Loucy (cell line): Measurements from ENCODE around the gene VTCN1.

ENCODE experiments used
- H2AFZ ChIP-seq: fragments of 200-600 bp; sonication (generic); 2 replicates; pipeline ENCODE4 v1.6.0; 2016; ENCODE audit warnings: antibody characterized with exemption, mild to moderate bottlenecking, low read length, moderate library complexity
- H3F3A ChIP-seq: fragments of 200-600 bp; 2 replicates; pipeline ENCODE4 v1.6.0; 2016; ENCODE audit warnings: antibody characterized with exemption, low read depth, mild to moderate bottlenecking
- H3K27me3 ChIP-seq: fragments of 200-600 bp; sonication (generic); 2 replicates; pipeline ENCODE4 v1.6.1; 2014; ENCODE audit warnings: low read length, mild to moderate bottlenecking; ENCODE audit not compliant: insufficient read depth, poor library complexity, severe bottlenecking
- H3K36me3 ChIP-seq: fragments of 200-600 bp; sonication (generic); 2 replicates; pipeline ENCODE4 v1.6.1; 2016; ENCODE audit warnings: low read length; ENCODE audit not compliant: insufficient read depth
- H3K4me1 ChIP-seq: fragments of 200-600 bp; sonication (generic); 2 replicates; pipeline ENCODE4 v1.5.1; 2014; ENCODE audit warnings: low read length, mild to moderate bottlenecking; ENCODE audit not compliant: insufficient read depth, poor library complexity, severe bottlenecking
- H3K4me2 ChIP-seq: fragments of 200-600 bp; sonication (generic); 2 replicates; pipeline ENCODE4 v1.6.0; 2014; ENCODE audit warnings: antibody characterized with exemption, low read length, low read depth, mild to moderate bottlenecking; ENCODE audit not compliant: poor library complexity, severe bottlenecking
- H3K4me3 ChIP-seq: fragments of 200-600 bp; sonication (generic); 2 replicates; pipeline ENCODE4 v1.5.1; 2014; ENCODE audit warnings: low read length, mild to moderate bottlenecking, mixed read lengths; ENCODE audit not compliant: poor library complexity, severe bottlenecking
- H3K79me2 ChIP-seq: fragments of 200-600 bp; sonication (generic); 2 replicates; pipeline ENCODE4 v1.6.1; 2014; ENCODE audit warnings: low read length; ENCODE audit not compliant: insufficient read depth
- H3K9ac ChIP-seq: fragments of 200-600 bp; sonication (generic); 2 replicates; pipeline ENCODE4 v1.6.0; 2014; ENCODE audit warnings: mild to moderate bottlenecking, low read depth, low read length, moderate library complexity; ENCODE audit not compliant: poor library complexity, severe bottlenecking
- H3K9me2 ChIP-seq: fragments of 200-600 bp; sonication (generic); replicated peaks from 2 replicates; pipeline ENCODE4 v1.6.1; 2016; ENCODE audit warnings: low read depth, low read length, mixed read lengths
- H3K9me3 ChIP-seq: fragments of 200-600 bp; sonication (generic); 2 replicates; pipeline ENCODE4 v1.6.1; 2014; ENCODE audit warnings: mild to moderate bottlenecking, antibody characterized with exemption, low read length, low read depth; ENCODE audit not compliant: insufficient read depth
- H4K20me1 ChIP-seq: fragments of 200-600 bp; sonication (generic); 2 replicates; pipeline ENCODE4 v1.6.0; 2014; ENCODE audit warnings: antibody characterized with exemption, low read length, mild to moderate bottlenecking; ENCODE audit not compliant: insufficient read depth, poor library complexity, severe bottlenecking
- EZH2phosphoT487 ChIP-seq: fragments of 200-600 bp; IDR thresholded peaks from 2 replicates; pipeline ENCODE4 v1.6.1; 2018; ENCODE audit warnings: antibody characterized with exemption, mild to moderate bottlenecking, moderate library complexity, borderline replicate concordance
- TF ChIP-seq, protein P1 (sequence below): fragments of 200-600 bp; sonication (generic); conservative IDR thresholded peaks from 2 replicates; pipeline ENCODE4 v1.5.1; 2014; ENCODE audit warnings: mild to moderate bottlenecking, antibody characterized with exemption, low read length

Gene VTCN1

DNA sequence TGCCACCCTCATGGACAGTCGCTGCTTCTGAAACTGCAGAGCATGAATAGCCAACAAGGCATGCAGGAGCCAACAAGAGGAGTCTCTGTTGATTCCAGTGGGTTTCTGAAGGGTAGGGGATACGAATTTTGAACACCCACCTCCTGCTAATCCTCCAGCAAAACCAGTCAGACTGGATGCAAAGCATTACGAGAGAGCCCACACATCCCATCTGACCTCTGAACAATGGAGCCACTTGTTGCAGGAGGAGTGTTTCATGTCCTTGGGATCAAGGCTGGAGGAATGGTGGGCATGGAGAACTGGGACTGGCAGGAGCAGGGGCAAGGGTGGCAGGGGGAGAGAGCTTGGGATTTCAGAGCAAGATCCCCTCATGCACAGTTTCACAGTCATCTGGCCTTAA lies 1.6 kb downstream of the VTCN1 start:
- no peaks in the 10 kb centered on the region for H3K27me3 ChIP-seq
- no peaks in the 10 kb centered on the region for H4K20me1 ChIP-seq
- no peaks in the 10 kb centered on the region for H3K9me3 ChIP-seq
- TF ChIP-seq, protein P1, sequence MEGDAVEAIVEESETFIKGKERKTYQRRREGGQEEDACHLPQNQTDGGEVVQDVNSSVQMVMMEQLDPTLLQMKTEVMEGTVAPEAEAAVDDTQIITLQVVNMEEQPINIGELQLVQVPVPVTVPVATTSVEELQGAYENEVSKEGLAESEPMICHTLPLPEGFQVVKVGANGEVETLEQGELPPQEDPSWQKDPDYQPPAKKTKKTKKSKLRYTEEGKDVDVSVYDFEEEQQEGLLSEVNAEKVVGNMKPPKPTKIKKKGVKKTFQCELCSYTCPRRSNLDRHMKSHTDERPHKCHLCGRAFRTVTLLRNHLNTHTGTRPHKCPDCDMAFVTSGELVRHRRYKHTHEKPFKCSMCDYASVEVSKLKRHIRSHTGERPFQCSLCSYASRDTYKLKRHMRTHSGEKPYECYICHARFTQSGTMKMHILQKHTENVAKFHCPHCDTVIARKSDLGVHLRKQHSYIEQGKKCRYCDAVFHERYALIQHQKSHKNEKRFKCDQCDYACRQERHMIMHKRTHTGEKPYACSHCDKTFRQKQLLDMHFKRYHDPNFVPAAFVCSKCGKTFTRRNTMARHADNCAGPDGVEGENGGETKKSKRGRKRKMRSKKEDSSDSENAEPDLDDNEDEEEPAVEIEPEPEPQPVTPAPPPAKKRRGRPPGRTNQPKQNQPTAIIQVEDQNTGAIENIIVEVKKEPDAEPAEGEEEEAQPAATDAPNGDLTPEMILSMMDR = no peak
- TF ChIP-seq EZH2phosphoT487 = no peak
- no peaks in the 10 kb centered on the region for H3F3A ChIP-seq
- H2AFZ ChIP-seq = no peak overlapping the region
- no peaks in the 10 kb centered on the region for H3K4me1 ChIP-seq
- no peaks in the 10 kb centered on the region for H3K79me2 ChIP-seq
- H3K36me3 ChIP-seq = no peaks in the 10 kb centered on the region
- H3K9me2 ChIP-seq = no peaks in the 10 kb centered on the region
- no peak overlapping the region for H3K4me3 ChIP-seq
- no peak overlapping the region for H3K4me2 ChIP-seq
- no peak overlapping the region for H3K9ac ChIP-seq

DNA sequence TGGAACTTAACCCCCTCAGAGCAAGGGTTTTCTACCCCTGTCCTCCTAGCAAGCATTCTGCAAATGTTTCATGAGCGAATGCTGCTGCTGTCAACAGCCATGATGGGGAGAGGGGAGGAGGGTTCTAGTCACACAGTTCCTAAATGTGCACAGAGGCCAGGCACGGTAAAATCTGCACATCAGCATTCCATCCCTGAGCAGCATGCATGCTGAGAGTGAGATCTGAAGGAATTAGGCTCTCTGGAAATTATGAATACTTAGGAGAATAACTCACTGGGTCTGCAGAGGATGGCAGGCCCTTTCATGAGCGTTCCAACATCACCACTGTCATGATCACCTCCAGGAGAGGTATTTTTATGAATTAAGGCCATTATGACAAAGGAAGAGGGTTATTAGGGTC lies 2.1 kb downstream of the VTCN1 start:
- H3F3A ChIP-seq = no peaks in the 10 kb centered on the region
- no peaks in the 10 kb centered on the region for H4K20me1 ChIP-seq
- no peak overlapping the region for H3K4me3 ChIP-seq
- no peaks in the 10 kb centered on the region for H3K9me2 ChIP-seq
- H3K27me3 ChIP-seq = no peaks in the 10 kb centered on the region
- H3K79me2 ChIP-seq = no peaks in the 10 kb centered on the region
- TF ChIP-seq EZH2phosphoT487 = no peak
- TF ChIP-seq, protein P1 = no peak
- H3K36me3 ChIP-seq = no peaks in the 10 kb centered on the region
- no peaks in the 10 kb centered on the region for H3K9me3 ChIP-seq
- H3K4me1 ChIP-seq = no peaks in the 10 kb centered on the region
- H3K9ac ChIP-seq = no peak overlapping the region
- H2AFZ ChIP-seq = no peak overlapping the region
- H3K4me2 ChIP-seq = no peak overlapping the region

- Histone ChIP-seq H3K9me3 (no peaks in the 10 kb centered on the region), H3F3A (no peaks in the 10 kb centered on the region), H3K79me2 (no peaks in the 10 kb centered on the region), H3K27me3 (no peaks in the 10 kb centered on the region), H3K4me2 (no peak overlapping the region), H2AFZ (no peak overlapping the region), H3K4me1 (no peaks in the 10 kb centered on the region), H3K36me3 (no peaks in the 10 kb centered on the region), H3K9me2 (no peaks in the 10 kb centered on the region), H3K9ac (no peak overlapping the region), H4K20me1 (no peaks in the 10 kb centered on the region), H3K4me3 (no peak overlapping the region)
- TF ChIP-seq, protein P1 = no peak
- TF ChIP-seq EZH2phosphoT487 = no peak
Measured at GRCh38 chr1:117205368-117205767, 5.4 kb downstream of the VTCN1 start.
